T-helper 2 cell treated with Interferon-gamma antibody and Interleukin-4, amounts not matched to agents 5 μg/mL and 100 μg/mL, for 36 hours (primary cell): ENCODE results near the gene GNAZ.

ENCODE experiments used
- DNase-seq: peaks from one replicate; pipeline ENCODE4 v3.0.0; 2021; ENCODE audit warnings: low spot score
- H3K27ac Mint-ChIP-seq: one replicate; pipeline ENCODE4 v1.8.0; 2021; ENCODE audit warnings: mild to moderate bottlenecking, mixed read lengths
- H3K27me3 Mint-ChIP-seq: one replicate; pipeline ENCODE4 v1.8.0; 2021; ENCODE audit warnings: low read depth, mixed read lengths
- H3K36me3 Mint-ChIP-seq: one replicate; pipeline ENCODE4 v1.8.0; 2021; ENCODE audit warnings: low read depth, mixed read lengths
- H3K4me1 Mint-ChIP-seq: one replicate; pipeline ENCODE4 v1.8.0; 2021; ENCODE audit warnings: low read depth, mixed read lengths
- H3K4me3 Mint-ChIP-seq: one replicate; pipeline ENCODE4 v1.8.0; 2022; ENCODE audit warnings: mild to moderate bottlenecking, moderate library complexity, mixed read lengths
- H3K9me3 Mint-ChIP-seq: one replicate; pipeline ENCODE4 v1.8.0; 2021; ENCODE audit warnings: mixed read lengths

The GNAZ gene

GRCh38 chr22:23094695-23095681, 24.7 kb downstream of the GNAZ start:
- Mint-ChIP-seq H3K9me3 (no peaks in the 10 kb centered on the region), H3K4me1 (no peaks in the 10 kb centered on the region), H3K36me3 (no peaks in the 10 kb centered on the region), H3K27ac (no peak overlapping the region), H3K27me3 (no peaks in the 10 kb centered on the region), H3K4me3 (no peak overlapping the region)
- DNase-seq, result no peak

- Mint-ChIP-seq H3K27me3 (no peaks in the 10 kb centered on the region), H3K36me3 (no peaks in the 10 kb centered on the region), H3K4me1 (no peaks in the 10 kb centered on the region), H3K4me3 (no peak overlapping the region), H3K9me3 (no peaks in the 10 kb centered on the region), H3K27ac (no peak overlapping the region)
- no peak for DNase-seq
Measured at GRCh38 chr22:23095733-23096342, 25.5 kb downstream of the GNAZ start.

- Mint-ChIP-seq H3K27ac (no peak overlapping the region), H3K9me3 (no peaks in the 10 kb centered on the region), H3K4me1 (no peaks in the 10 kb centered on the region), H3K36me3 (no peaks in the 10 kb centered on the region), H3K27me3 (no peaks in the 10 kb centered on the region), H3K4me3 (no peak overlapping the region)
- no peak for DNase-seq
Measured at GRCh38 chr22:23097412-23098229, 27.3 kb downstream of the GNAZ start.

GRCh38 chr22:23098230-23098705, 27.9 kb downstream of the GNAZ start:
- no peak for DNase-seq
- H3K36me3 Mint-ChIP-seq, result no peaks in the 10 kb centered on the region
- H3K27me3 Mint-ChIP-seq, result no peaks in the 10 kb centered on the region
- H3K4me1 Mint-ChIP-seq, result no peaks in the 10 kb centered on the region
- no peak overlapping the region for H3K4me3 Mint-ChIP-seq
- no peak overlapping the region for H3K27ac Mint-ChIP-seq
- no peaks in the 10 kb centered on the region for H3K9me3 Mint-ChIP-seq

- Mint-ChIP-seq H3K4me1 (no peaks in the 10 kb centered on the region), H3K9me3 (no peaks in the 10 kb centered on the region), H3K4me3 (no peak overlapping the region), H3K27ac (no peak overlapping the region), H3K27me3 (no peaks in the 10 kb centered on the region), H3K36me3 (no peaks in the 10 kb centered on the region)
- no peak for DNase-seq
Measured at GRCh38 chr22:23098718-23099530, 28.6 kb downstream of the GNAZ start.

- H3K27ac Mint-ChIP-seq, result no peak overlapping the region
Measured at GRCh38 chr22:23099531-23099804, 29.1 kb downstream of the GNAZ start.

GRCh38 chr22:23100124-23100801, 29.9 kb downstream of the GNAZ start:
- Mint-ChIP-seq H3K9me3 (no peaks in the 10 kb centered on the region), H3K4me3 (no peak overlapping the region), H3K27ac (no peak overlapping the region), H3K36me3 (no peaks in the 10 kb centered on the region), H3K4me1 (no peaks in the 10 kb centered on the region), H3K27me3 (no peaks in the 10 kb centered on the region)
- no peak for DNase-seq

More at GRCh38 chr22:23099531-23099804, 29.1 kb downstream of the GNAZ start:
- no peak for DNase-seq
- no peaks in the 10 kb centered on the region for H3K9me3 Mint-ChIP-seq
- H3K27me3 Mint-ChIP-seq, result no peaks in the 10 kb centered on the region
- H3K4me1 Mint-ChIP-seq, result no peaks in the 10 kb centered on the region
- no peaks in the 10 kb centered on the region for H3K36me3 Mint-ChIP-seq
- H3K4me3 Mint-ChIP-seq, result no peak overlapping the region

- Mint-ChIP-seq H3K9me3 (no peaks in the 10 kb centered on the region), H3K4me3 (no peak overlapping the region), H3K36me3 (no peaks in the 10 kb centered on the region), H3K4me1 (no peaks in the 10 kb centered on the region), H3K27ac (no peak overlapping the region), H3K27me3 (no peaks in the 10 kb centered on the region)
- no peak for DNase-seq
Measured at GRCh38 chr22:23101524-23101923, 31.2 kb downstream of the GNAZ start.

GRCh38 chr22:23102002-23102655, 31.8 kb downstream of the GNAZ start:
- H3K4me3 Mint-ChIP-seq, result no peak overlapping the region
- no peak for DNase-seq
- H3K27me3 Mint-ChIP-seq, result no peaks in the 10 kb centered on the region
- H3K36me3 Mint-ChIP-seq, result no peaks in the 10 kb centered on the region
- H3K9me3 Mint-ChIP-seq, result no peaks in the 10 kb centered on the region
- H3K4me1 Mint-ChIP-seq, result no peaks in the 10 kb centered on the region
- H3K27ac Mint-ChIP-seq, result no peak overlapping the region

GRCh38 chr22:23102776-23103175, 32.5 kb downstream of the GNAZ start:
- no peak overlapping the region for H3K4me3 Mint-ChIP-seq
- no peaks in the 10 kb centered on the region for H3K36me3 Mint-ChIP-seq
- no peaks in the 10 kb centered on the region for H3K4me1 Mint-ChIP-seq
- H3K27ac Mint-ChIP-seq, result no peak overlapping the region
- no peak for DNase-seq
- no peaks in the 10 kb centered on the region for H3K9me3 Mint-ChIP-seq
- H3K27me3 Mint-ChIP-seq, result no peaks in the 10 kb centered on the region

- no peak overlapping the region for H3K27ac Mint-ChIP-seq
Measured at GRCh38 chr22:23103199-23103954, 33.1 kb downstream of the GNAZ start.

More at GRCh38 chr22:23103199-23103954, 33.1 kb downstream of the GNAZ start:
- Mint-ChIP-seq H3K4me1 (no peaks in the 10 kb centered on the region), H3K27me3 (no peaks in the 10 kb centered on the region), H3K36me3 (no peaks in the 10 kb centered on the region), H3K9me3 (no peaks in the 10 kb centered on the region), H3K4me3 (no peak overlapping the region)
- DNase-seq, result no peak
